ENCODE results near the gene WBP4. TPM values are rescaled to one million over a fixed set of nuclear protein-coding genes. Genes with fewer than 3 reads are reported as not detected.

Gene WBP4, protein sequence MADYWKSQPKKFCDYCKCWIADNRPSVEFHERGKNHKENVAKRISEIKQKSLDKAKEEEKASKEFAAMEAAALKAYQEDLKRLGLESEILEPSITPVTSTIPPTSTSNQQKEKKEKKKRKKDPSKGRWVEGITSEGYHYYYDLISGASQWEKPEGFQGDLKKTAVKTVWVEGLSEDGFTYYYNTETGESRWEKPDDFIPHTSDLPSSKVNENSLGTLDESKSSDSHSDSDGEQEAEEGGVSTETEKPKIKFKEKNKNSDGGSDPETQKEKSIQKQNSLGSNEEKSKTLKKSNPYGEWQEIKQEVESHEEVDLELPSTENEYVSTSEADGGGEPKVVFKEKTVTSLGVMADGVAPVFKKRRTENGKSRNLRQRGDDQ
- 8.2 TPM for total RNA-seq (ENCODE audit: unreplicated experiment)
- long read RNA-seq, partial matches to known transcripts = 13 of 16 reads
- long read RNA-seq, other reads (novel, unspliced or antisense) = 2 of 16 reads

DNA sequence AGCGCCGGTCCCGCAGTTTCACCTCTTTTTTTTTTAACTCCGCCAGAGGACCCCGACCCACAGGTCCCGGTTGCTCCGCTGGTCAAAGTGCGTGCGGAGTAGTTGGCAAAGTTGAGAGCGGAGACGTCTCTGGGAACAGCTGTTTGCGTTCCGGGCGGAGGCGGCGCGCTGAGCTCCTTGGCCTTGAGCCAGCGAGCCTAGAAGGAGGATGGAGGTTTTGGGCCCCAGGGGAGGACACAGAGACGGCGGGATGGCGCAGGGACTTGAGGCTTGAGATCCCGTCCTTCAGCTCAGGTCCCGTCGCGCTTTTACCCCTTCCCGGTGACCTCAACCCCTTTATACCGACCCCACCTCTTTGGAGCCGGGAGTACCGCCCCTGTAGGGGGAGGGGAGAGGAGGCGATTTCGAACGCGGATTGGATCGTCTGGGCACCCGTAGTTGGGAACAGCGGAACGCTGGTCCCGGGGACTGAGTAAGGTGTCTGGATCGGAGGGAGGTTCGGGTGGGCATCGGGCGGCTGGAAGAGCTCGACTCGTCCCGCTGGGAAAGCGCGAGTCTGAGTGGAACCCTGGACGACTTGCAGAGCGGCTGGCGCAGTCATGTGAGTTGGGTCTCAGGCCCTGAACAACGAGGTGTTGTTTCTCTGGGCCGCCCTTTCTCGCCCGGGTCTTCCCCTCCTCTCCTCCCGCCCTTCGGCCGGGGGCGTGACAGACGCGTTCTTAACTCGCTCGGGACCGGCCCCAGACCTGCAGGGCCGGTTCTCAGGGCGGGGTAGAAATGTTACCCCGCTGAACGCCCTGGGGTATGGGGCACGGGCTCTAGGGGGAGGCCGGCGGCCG lies at the start of gene WBP4:
Gene WBP4, plus strand, starts transcription at position 435 of the 839 bp plus-strand sequence. Its CDS starts 165 bp downstream, at position 600.
- peaks cover 23% of the 10 kb centered on the region for H3K4me1 Mint-ChIP-seq (ENCODE audit: unreplicated experiment)
- peak within 1 kb of the TSS; percentile 98 for H3K4me3 Mint-ChIP-seq (ENCODE audit: unreplicated experiment)
- no peaks in the 10 kb centered on the region for H3K9me3 Mint-ChIP-seq (ENCODE audit: unreplicated experiment)
- peaks cover 4% of the 10 kb centered on the region for H3K36me3 Mint-ChIP-seq (ENCODE audit: low read depth, unreplicated experiment)
- peaks cover 23% of the 10 kb centered on the region for H3K27me3 Mint-ChIP-seq (ENCODE audit: unreplicated experiment)
- TF ChIP-seq, protein P1, sequence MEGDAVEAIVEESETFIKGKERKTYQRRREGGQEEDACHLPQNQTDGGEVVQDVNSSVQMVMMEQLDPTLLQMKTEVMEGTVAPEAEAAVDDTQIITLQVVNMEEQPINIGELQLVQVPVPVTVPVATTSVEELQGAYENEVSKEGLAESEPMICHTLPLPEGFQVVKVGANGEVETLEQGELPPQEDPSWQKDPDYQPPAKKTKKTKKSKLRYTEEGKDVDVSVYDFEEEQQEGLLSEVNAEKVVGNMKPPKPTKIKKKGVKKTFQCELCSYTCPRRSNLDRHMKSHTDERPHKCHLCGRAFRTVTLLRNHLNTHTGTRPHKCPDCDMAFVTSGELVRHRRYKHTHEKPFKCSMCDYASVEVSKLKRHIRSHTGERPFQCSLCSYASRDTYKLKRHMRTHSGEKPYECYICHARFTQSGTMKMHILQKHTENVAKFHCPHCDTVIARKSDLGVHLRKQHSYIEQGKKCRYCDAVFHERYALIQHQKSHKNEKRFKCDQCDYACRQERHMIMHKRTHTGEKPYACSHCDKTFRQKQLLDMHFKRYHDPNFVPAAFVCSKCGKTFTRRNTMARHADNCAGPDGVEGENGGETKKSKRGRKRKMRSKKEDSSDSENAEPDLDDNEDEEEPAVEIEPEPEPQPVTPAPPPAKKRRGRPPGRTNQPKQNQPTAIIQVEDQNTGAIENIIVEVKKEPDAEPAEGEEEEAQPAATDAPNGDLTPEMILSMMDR (IDR thresholded peaks at IDR 0.05; ENCODE audit: unreplicated experiment) = no peak
- peak; percentile 94 for DNase-seq (ENCODE audit: low spot score)
- H3K27ac Mint-ChIP-seq (ENCODE audit: unreplicated experiment) = peak within 1 kb of the TSS; percentile 86

DNA sequence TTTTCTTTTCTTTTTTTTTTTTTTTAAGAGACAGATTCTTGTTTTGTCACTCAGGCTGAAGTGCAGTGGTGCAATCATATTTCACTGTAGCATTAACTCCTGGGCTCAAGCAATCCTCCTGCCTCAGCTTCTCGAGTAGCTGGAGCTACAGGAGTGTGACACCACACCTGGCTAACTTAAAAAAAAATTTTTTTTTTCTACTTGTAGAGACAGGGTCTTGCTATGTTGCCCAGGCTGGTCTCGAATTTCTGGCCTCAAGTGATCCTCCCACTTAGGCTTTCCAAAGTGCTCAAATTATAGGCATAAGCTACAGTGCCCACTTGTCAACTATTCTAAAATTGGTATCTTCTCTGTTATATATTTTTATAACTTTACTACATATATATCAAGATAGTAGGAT lies 48.8 kb upstream of the WBP4 start:
- Mint-ChIP-seq H3K27ac (ENCODE audit: unreplicated experiment) (no peak overlapping the region), H3K36me3 (ENCODE audit: low read depth, unreplicated experiment) (no peaks in the 10 kb centered on the region), H3K9me3 (ENCODE audit: unreplicated experiment) (no peaks in the 10 kb centered on the region), H3K4me3 (ENCODE audit: unreplicated experiment) (no peak overlapping the region), H3K4me1 (ENCODE audit: unreplicated experiment) (peaks cover 3% of the 10 kb centered on the region), H3K27me3 (ENCODE audit: unreplicated experiment) (no peaks in the 10 kb centered on the region)
- TF ChIP-seq, protein P1 (IDR thresholded peaks at IDR 0.05; ENCODE audit: unreplicated experiment) = no peak
- DNase-seq (ENCODE audit: low spot score) = no peak

DNA sequence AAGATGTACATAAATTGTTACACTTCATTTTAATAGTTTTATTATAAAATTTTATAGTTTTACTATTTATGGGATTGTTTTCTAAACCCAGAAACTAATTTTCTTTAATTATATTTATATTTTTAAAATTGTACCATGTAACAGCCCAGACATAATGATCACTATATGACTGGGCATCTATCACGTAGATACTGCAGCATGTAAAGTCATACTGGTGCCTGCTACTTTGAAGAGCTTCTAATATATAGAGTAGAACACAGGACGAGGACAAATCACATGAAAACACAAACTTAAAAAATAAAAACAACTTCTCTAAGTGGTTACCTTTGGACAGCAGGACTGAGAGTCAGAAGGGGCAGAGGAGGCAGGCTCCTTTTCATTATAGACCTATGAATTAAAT lies 47.5 kb upstream of the WBP4 start:
- no peak overlapping the region for H3K4me3 Mint-ChIP-seq (ENCODE audit: unreplicated experiment)
- H3K36me3 Mint-ChIP-seq (ENCODE audit: low read depth, unreplicated experiment) = no peaks in the 10 kb centered on the region
- H3K27me3 Mint-ChIP-seq (ENCODE audit: unreplicated experiment) = no peaks in the 10 kb centered on the region
- DNase-seq (ENCODE audit: low spot score) = no peak
- no peaks in the 10 kb centered on the region for H3K9me3 Mint-ChIP-seq (ENCODE audit: unreplicated experiment)
- TF ChIP-seq, protein P1 (IDR thresholded peaks at IDR 0.05; ENCODE audit: unreplicated experiment) = no peak
- peaks cover 3% of the 10 kb centered on the region for H3K4me1 Mint-ChIP-seq (ENCODE audit: unreplicated experiment)
- no peak overlapping the region for H3K27ac Mint-ChIP-seq (ENCODE audit: unreplicated experiment)

DNA sequence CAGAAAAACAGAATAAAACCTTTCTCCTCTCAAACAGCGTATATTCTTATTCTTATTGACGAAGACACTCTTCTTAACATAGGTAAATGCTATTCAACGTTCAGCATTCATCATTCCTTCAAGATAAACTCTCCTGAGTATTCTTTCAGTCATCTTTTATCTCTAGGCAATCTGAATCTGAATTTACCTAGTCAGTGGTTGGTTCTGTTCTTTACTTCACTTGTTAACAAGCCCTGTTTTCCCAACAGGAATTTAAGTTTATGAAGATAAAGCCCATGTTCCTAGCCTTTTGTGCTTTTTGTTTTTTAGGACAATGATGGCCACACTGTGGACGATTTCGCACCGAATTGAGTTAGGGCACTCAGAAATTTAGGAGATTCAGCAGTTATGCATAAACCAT lies 45.4 kb upstream of the WBP4 start:
- TF ChIP-seq, protein P1 (IDR thresholded peaks at IDR 0.05; ENCODE audit: unreplicated experiment) = no peak
- Mint-ChIP-seq H3K27me3 (ENCODE audit: unreplicated experiment) (no peaks in the 10 kb centered on the region), H3K27ac (ENCODE audit: unreplicated experiment) (no peak overlapping the region), H3K4me1 (ENCODE audit: unreplicated experiment) (peaks cover 3% of the 10 kb centered on the region), H3K9me3 (ENCODE audit: unreplicated experiment) (no peaks in the 10 kb centered on the region), H3K36me3 (ENCODE audit: low read depth, unreplicated experiment) (no peaks in the 10 kb centered on the region), H3K4me3 (ENCODE audit: unreplicated experiment) (no peak overlapping the region)
- no peak for DNase-seq (ENCODE audit: low spot score)

Measured in endothelial cell (in vitro differentiated cells).